IPS DF 19.7 (cell line): ENCODE results near the gene SH3GLB2.
"Not testable (repeated sequence)": the region's sequence is repeated elsewhere in the genome, so short reads cannot be mapped to it uniquely, and the experiment has no call there.

Source experiments
- DNase-seq: peaks from one replicate; pipeline ENCODE4 v3.0.0-alpha.2; 2013; ENCODE audit warnings: low read depth, low spot score

The SH3GLB2 gene

GRCh38 chr9:129022037-129022436 is 6.1 kb downstream of the SH3GLB2 start:
- no peak for DNase-seq

DNA sequence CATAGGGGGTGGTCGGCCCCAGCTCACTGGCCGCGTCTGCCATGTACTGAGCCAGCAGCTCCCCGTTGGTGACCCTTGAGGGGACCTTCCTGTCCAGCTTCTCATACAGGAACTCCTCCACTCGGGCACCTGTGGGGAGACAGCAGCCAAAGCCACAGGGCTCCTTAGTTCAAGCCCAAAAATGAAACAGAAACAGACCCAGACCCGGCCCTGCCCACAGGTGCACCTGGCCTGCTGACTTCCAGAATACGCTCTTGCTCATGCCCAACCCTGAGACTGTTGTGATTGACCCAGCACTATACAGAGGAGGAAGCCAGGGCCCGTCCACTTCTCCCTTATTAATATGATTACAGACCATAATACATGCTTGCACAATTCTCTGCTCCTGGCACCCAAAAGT is 7.0 kb downstream of the SH3GLB2 start:
- DNase-seq, result no peak

GRCh38 chr9:129014608-129015007 is 13.5 kb downstream of the SH3GLB2 start:
- DNase-seq, result no peak

GRCh38 chr9:129014124-129014523 is 14.0 kb downstream of the SH3GLB2 start:
- no peak for DNase-seq

GRCh38 chr9:129013674-129014073 is 14.5 kb downstream of the SH3GLB2 start:
- no peak for DNase-seq

- no peak for DNase-seq
Observed at GRCh38 chr9:129012893-129013448, 15.2 kb downstream of the SH3GLB2 start.

- DNase-seq, result no peak
Observed at GRCh38 chr9:129012343-129012742, 15.8 kb downstream of the SH3GLB2 start.

GRCh38 chr9:129011761-129012181 is 16.4 kb downstream of the SH3GLB2 start:
- no peak for DNase-seq

DNA sequence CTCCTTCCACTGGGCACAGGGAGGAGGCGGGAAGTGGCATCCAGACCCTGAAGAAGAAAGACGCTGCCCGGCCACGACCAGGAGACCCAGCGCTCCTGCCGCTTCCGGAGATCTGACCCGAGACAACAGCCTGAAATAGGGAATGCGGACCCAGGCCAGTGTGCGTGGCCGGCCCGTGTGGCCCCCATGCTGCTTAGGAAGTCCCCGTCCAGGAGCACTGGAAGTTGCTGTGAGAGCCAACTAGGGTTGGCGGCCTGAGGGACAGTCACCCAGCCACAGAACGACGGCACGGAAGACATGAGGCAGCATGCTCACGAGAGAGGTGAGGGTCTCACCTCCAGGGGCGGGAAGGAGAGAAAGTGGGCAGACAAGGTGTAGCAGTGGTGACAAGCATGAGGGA is 17.0 kb downstream of the SH3GLB2 start:
- no peak for DNase-seq

DNA sequence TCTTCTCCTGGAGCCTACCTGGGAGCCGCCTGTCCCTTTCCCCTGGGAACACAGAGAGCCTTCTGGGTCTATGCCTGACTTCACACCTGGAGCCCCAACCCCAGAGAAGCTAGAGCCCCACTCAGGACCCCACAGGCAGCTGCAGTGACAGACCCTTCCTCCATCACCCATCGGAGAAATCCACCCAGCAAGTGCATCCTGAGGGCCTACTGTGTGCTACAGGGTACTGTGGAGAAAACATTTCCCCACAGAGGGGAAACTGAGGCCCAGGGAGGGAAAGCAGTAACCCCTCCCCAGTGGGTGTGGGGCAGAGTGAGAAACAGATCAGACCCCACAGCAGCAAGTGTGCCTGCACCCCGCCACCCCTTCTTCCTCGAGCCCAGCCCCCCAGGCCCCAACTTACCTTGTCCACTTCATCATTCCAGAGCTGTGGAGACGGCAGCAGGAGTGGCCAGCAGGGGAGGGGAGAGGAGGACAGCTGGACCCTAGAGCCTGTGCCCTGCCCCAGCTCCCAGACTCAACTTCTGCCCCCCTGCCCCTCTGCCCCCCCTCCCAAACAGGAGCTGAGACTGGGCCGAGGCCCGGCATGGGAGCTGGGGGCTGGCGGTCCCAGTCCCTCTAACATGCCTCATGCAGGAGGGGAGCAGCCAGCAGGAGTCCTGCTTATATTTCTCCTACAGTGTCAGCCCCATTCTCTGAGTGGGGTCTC is 17.7 kb downstream of the SH3GLB2 start:
- DNase-seq, result no peak

DNA sequence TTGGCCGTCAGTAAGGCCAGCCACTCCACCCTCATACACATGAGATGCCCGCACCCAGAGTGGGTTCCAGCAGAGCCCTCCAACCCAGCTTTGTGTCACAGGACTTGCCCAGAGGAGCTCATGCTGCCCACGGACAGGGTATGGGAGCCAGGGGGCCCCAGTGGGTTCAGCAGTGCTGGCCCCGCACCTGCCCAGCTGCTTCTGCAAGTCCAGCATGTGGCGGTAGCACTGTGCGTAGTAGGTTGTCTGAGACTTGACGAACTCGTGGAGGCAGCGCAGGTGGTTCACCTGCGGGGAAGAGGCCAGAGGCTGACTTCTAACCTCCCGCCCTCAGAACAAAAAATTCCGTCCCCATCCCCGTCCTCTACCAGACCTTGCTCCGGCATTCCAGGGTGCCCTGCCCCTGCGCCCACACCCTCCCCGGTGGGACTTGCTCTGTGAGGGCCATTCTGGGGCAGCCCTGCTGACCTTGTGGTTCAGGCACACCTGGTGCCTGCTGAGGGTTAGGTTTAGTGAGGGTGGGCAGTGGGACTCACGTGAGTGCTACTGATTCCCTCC is 18.5 kb downstream of the SH3GLB2 start:
- DNase-seq, result no peak

GRCh38 chr9:129008986-129009583 is 19.0 kb downstream of the SH3GLB2 start:
- no peak for DNase-seq

- DNase-seq, result no peak
Observed at GRCh38 chr9:129008469-129008965, 19.6 kb downstream of the SH3GLB2 start.

DNA sequence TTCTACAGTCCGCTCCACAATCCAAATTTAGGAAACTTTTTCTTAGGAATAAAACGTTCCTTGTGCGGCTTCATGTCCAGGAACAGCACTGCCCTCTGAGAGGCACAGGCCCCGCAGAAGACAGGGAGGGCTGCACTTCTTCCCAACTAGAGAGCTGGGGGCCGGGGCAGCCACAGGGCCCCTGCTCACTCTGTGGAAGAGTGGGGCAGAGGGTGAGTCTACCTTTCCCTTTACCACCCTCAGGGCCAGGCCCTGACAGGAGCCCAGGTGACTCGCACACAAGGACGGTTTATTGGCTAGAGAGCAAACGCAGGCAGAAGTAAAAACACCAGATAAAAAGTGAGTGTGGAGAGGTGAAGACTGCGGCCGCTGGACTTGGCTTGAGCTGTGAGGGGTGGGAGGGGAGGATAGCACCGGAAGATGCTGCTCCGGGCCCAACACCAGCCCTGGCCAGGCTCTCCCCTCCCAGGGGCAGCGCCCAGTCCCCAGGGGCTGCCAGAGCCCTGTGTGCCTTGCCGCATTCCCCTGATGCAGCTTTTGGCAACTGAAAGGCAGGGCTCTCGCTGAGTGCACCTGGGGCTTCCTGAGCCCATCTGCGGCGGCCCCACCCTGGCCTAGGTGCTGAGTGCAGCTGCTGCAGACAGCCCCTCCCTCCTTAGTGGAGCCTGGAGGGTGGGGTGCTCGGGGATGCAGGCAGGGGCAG is 20.2 kb downstream of the SH3GLB2 start:
- DNase-seq, result no peak

- no peak for DNase-seq
Observed at GRCh38 chr9:129007035-129007765, 20.9 kb downstream of the SH3GLB2 start.

DNA sequence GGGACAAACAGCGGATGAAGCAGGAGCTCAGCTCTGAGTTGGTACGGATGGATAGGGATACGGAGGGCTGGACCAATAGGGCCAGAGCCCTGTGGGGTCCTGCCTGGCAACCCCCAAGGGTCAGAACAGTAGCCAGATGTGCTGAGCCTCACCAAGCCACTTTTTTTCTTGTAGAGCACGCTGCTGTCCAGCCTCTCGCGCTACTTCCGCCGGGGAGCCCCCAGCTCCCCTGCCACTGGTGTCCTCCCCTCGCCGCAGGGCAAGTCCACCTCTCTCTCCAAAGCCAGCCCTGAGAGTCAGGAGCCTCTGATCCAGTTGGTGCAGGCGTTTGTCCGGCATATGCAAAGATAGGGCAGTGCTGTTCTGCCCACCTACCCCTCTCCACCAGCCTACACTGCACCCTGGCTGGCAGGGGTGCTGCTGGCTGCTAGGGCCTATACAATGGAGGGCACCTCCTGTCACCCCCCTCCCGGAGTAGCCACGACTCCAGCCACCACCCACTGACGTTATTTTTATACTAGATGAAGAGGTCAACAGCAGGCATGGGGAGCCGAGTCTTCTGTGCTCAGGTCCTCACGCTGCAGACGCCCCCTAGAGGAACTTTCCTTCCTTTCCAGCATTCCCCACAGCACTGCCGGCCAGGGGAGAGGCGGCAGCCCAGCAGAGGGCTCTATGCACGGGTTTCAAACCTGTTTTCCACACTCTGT is 21.6 kb downstream of the SH3GLB2 start:
- DNase-seq, result no peak

DNA sequence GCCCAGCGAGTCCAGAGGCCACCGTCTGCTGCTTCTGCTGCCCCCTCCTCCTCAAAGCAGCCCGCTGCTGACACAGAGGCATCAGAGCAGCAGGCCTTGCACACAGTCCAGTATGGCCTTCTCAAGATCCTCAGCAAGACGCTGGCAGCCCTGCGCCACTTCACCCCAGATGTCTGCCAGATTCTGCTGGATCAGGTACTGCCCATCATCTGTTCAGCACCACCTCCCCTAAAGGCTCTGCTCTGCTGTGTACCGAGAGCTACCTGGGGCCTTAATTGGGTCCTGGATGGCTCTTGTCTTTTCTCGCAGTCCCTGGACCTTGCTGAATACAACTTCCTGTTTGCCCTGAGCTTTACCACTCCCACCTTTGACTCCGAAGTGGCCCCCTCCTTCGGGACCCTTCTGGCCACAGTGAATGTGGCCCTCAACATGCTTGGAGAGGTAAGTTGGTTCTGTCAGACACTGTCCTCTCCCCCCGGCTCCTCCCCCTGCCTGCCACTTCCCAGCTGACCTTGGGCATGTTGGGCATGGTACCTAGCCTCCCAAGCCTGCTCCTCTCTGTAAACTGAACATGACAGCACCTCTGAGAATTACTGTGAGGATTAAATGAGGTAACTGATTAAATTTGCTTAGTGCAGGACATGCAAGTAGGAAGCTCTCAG is 22.7 kb downstream of the SH3GLB2 start:
- no peak for DNase-seq

GRCh38 chr9:129004173-129004572 is 24.0 kb downstream of the SH3GLB2 start:
- DNase-seq, result not testable (repeated sequence)

- no peak for DNase-seq
Observed at GRCh38 chr9:129002992-129003391, 25.1 kb downstream of the SH3GLB2 start.
